Astrocyte (in vitro differentiated cells and primary cell): ENCODE data around the gene IGF2BP2.

Experiments
- EZH2 ChIP-seq: IDR thresholded peaks from 2 replicates; pipeline ENCODE4 v1.6.1; 2012; ENCODE audit warnings: mild to moderate bottlenecking, low read length, inconsistent platforms; ENCODE audit not compliant: insufficient read depth
- TF ChIP-seq, protein P1 (sequence below): IDR thresholded peaks from 2 replicates; pipeline ENCODE4 v1.5.1; 2011; ENCODE audit warnings: low read depth, mild to moderate bottlenecking, inconsistent platforms, low read length, moderate library complexity; ENCODE audit not compliant: insufficient read depth

DNA sequence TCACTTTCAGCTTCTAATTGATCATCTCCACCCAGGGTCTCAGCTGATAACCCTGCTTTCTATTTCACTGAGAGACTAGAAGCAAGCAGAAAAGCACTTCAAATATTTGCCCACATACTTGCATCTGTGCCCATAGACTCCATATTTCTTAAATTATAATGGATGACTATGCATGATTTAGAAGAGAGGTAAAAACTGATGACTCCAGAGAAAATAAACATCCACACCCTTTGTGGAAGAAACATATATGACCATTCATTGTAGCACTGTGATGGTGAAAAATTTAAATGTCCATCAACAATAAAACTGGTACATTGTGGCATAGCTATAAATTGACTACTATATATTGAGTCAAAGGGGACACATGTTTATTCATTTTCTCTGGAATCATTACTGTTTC is 7.1 kb upstream of the IGF2BP2 start:
- TF ChIP-seq, protein P1, sequence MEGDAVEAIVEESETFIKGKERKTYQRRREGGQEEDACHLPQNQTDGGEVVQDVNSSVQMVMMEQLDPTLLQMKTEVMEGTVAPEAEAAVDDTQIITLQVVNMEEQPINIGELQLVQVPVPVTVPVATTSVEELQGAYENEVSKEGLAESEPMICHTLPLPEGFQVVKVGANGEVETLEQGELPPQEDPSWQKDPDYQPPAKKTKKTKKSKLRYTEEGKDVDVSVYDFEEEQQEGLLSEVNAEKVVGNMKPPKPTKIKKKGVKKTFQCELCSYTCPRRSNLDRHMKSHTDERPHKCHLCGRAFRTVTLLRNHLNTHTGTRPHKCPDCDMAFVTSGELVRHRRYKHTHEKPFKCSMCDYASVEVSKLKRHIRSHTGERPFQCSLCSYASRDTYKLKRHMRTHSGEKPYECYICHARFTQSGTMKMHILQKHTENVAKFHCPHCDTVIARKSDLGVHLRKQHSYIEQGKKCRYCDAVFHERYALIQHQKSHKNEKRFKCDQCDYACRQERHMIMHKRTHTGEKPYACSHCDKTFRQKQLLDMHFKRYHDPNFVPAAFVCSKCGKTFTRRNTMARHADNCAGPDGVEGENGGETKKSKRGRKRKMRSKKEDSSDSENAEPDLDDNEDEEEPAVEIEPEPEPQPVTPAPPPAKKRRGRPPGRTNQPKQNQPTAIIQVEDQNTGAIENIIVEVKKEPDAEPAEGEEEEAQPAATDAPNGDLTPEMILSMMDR = no peak
- no peak for TF ChIP-seq EZH2
